Trophoblast cell (in vitro differentiated cells and primary cell): ENCODE measurements around the gene IFT27.

Experiments used
- DNase-seq, 2 donors: peaks; one replicate each; pipeline ENCODE4 v3.0.0-alpha.2; 2016
- H2AFZ ChIP-seq: 2 replicates; pipeline ENCODE4 v1.6.1; 2013; ENCODE audit warnings: low read length, moderate library complexity, mild to moderate bottlenecking; ENCODE audit not compliant: insufficient read depth, poor library complexity
- H2AK5ac ChIP-seq: 2 replicates; pipeline ENCODE4 v1.6.1; 2013; ENCODE audit warnings: mild to moderate bottlenecking, low read length
- H2BK120ac ChIP-seq: 2 replicates; pipeline ENCODE4 v1.6.1; 2013; ENCODE audit warnings: low read length, mild to moderate bottlenecking, moderate library complexity; ENCODE audit not compliant: insufficient read depth, poor library complexity
- H2BK12ac ChIP-seq: 2 replicates; pipeline ENCODE4 v1.6.1; 2013; ENCODE audit warnings: mild to moderate bottlenecking, low read length, moderate library complexity
- H2BK5ac ChIP-seq: 2 replicates; pipeline ENCODE4 v1.6.1; 2013; ENCODE audit warnings: low read length, low read depth, moderate library complexity, mild to moderate bottlenecking; ENCODE audit not compliant: poor library complexity
- H3K14ac ChIP-seq: 2 replicates; pipeline ENCODE4 v1.6.1; 2013; ENCODE audit warnings: mild to moderate bottlenecking, low read length
- H3K18ac ChIP-seq: 2 replicates; pipeline ENCODE4 v1.6.1; 2013; ENCODE audit warnings: mild to moderate bottlenecking, low read length
- H3K23ac ChIP-seq: 2 replicates; pipeline ENCODE4 v1.6.1; 2013; ENCODE audit warnings: low read length
- H3K27ac ChIP-seq: 2 replicates; pipeline ENCODE4 v1.5.1; 2013; ENCODE audit warnings: low read depth, mild to moderate bottlenecking, inconsistent platforms, low read length, moderate library complexity
- H3K27me3 ChIP-seq: 2 replicates; pipeline ENCODE4 v1.6.1; 2013; ENCODE audit warnings: inconsistent platforms, mild to moderate bottlenecking, low read length, moderate library complexity; ENCODE audit not compliant: insufficient read depth
- H3K36me3 ChIP-seq, 2 experiments: 1 replicate in 1 of 2; 2 replicates in 1 of 2; pipeline ENCODE4 v1.6.1; 2013; ENCODE audit warnings: low read length in 2 of 2, mild to moderate bottlenecking in 2 of 2, moderate library complexity in 1 of 2; ENCODE audit not compliant: insufficient read depth in 2 of 2, control insufficient read depth in 1 of 2
- H3K4ac ChIP-seq: 2 replicates; pipeline ENCODE4 v1.6.1; 2013; ENCODE audit warnings: low read depth, mild to moderate bottlenecking, low read length, moderate library complexity
- H3K4me1 ChIP-seq, 2 experiments: 1 replicate in 1 of 2; 2 replicates in 1 of 2; pipeline ENCODE4 v1.6.1; 2013; ENCODE audit warnings: low read length in 2 of 2, mild to moderate bottlenecking in 2 of 2, moderate library complexity in 1 of 2; ENCODE audit not compliant: insufficient read depth in 2 of 2, control insufficient read depth in 1 of 2
- H3K4me2 ChIP-seq: 2 replicates; pipeline ENCODE4 v1.6.1; 2013; ENCODE audit warnings: inconsistent platforms, mild to moderate bottlenecking, low read length, moderate library complexity
- H3K4me3 ChIP-seq: 2 replicates; pipeline ENCODE4 v1.5.1; 2013; ENCODE audit warnings: mild to moderate bottlenecking, low read depth, low read length, inconsistent platforms
- H3K79me1 ChIP-seq: one replicate; pipeline ENCODE4 v1.6.1; 2013; ENCODE audit warnings: low read length
- H3K79me2 ChIP-seq: 2 replicates; pipeline ENCODE4 v1.6.1; 2013; ENCODE audit warnings: low read length, mild to moderate bottlenecking; ENCODE audit not compliant: control insufficient read depth, insufficient read depth, poor library complexity
- H3K9ac ChIP-seq: 2 replicates; pipeline ENCODE4 v1.6.1; 2013; ENCODE audit warnings: mild to moderate bottlenecking, low read length
- H3K9me3 ChIP-seq: 2 replicates; pipeline ENCODE4 v1.6.1; 2013; ENCODE audit warnings: low read depth, mild to moderate bottlenecking, control low read depth, inconsistent platforms, low read length; ENCODE audit not compliant: insufficient read depth
- H4K12ac ChIP-seq: 2 replicates; pipeline ENCODE4 v1.6.1; 2013; ENCODE audit warnings: low read depth, mild to moderate bottlenecking, low read length, moderate library complexity
- H4K8ac ChIP-seq: 2 replicates; pipeline ENCODE4 v1.6.1; 2013; ENCODE audit warnings: low read depth, mild to moderate bottlenecking, low read length, moderate library complexity
- H4K91ac ChIP-seq: one replicate; pipeline ENCODE4 v1.6.1; 2013; ENCODE audit warnings: low read depth, mild to moderate bottlenecking, low read length, moderate library complexity
- WGBS: extraction: QIAGEN DNeasy Blood & Tissue Kit; methylation state at CpG from one replicate; pipeline ENCODE4 v1.1.7; 2013; ENCODE audit warnings: missing lambda C conversion rate; ENCODE audit not compliant: insufficient read length, insufficient coverage; ENCODE audit errors: extremely low coverage; 5-methylcytosine and 5-hydroxymethylcytosine counted together

The IFT27 gene

DNA sequence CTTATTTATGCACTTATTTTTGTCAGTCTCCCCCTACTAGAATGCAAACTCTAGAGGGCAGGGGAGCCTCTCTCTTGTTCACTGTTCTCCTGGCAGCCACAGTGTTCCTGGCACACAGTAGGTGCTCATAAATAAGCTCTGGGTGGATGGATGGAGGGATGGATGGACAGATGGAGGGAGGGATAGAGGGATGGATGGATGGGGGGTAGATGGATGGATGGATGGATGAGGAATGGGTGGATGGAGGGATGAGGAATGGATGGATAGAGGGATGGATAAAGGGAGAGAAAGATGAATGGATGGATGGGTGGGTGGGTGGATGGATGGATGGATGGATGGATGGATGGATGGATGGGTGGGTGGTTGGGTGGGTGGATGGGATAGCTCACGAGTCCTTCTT is 27.4 kb upstream of the IFT27 start:
- Histone ChIP-seq H3K4me1 (peaks cover 0 to 4% of the 10 kb centered on the region in 2 experiments), H4K12ac (no peak overlapping the region), H2AK5ac (no peak overlapping the region), H2BK120ac (no peak overlapping the region), H4K8ac (no peak overlapping the region), H3K27ac (no peak overlapping the region), H3K9me3 (no peaks in the 10 kb centered on the region), H3K4ac (no peak overlapping the region), H4K91ac (no peak overlapping the region), H3K79me2 (no peaks in the 10 kb centered on the region), H3K4me2 (no peak overlapping the region), H3K27me3 (no peaks in the 10 kb centered on the region), H3K4me3 (no peak overlapping the region), H3K18ac (no peak overlapping the region), H2AFZ (no peak overlapping the region), H3K9ac (no peak overlapping the region), H2BK12ac (no peak overlapping the region), H3K23ac (no peak overlapping the region), H3K79me1 (no peaks in the 10 kb centered on the region), H3K36me3 (no peaks in the 10 kb centered on the region), H3K14ac (no peak overlapping the region), H2BK5ac (no peak overlapping the region)
- no CpG with 5 or more reads among the region's 1 CpG for WGBS
- no peak for DNase-seq

DNA sequence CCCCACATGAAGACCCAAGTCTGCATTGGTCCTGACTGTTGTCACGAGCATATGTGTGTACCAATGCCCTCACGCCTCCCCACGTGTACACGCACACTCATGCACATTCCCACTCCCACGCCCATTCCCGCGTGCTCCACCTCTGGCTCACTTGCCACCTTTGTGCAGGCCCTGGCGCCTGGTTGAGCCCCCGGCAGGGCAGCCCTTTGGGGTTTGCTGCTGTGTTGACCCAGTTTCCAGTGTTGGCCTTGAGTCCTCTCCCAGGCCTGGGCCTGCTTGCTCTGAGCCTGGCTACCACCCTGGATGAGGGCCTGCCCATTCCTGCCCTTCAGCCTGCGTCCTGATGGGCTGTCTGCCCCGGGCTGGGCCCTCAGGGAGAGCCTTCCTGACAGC is 22.8 kb upstream of the IFT27 start:
- Histone ChIP-seq H3K9ac (no peak overlapping the region), H3K14ac (no peak overlapping the region), H3K79me2 (no peaks in the 10 kb centered on the region), H3K4ac (no peak overlapping the region), H4K12ac (no peak overlapping the region), H3K9me3 (no peaks in the 10 kb centered on the region), H3K4me2 (no peak overlapping the region), H3K4me1 (no peaks in the 10 kb centered on the region), H4K8ac (no peak overlapping the region), H3K18ac (no peak overlapping the region), H3K23ac (no peak overlapping the region), H4K91ac (no peak overlapping the region), H3K36me3 (no peaks in the 10 kb centered on the region), H2AK5ac (no peak overlapping the region), H3K27ac (no peak overlapping the region), H2AFZ (no peak overlapping the region), H3K4me3 (no peak overlapping the region), H3K27me3 (no peaks in the 10 kb centered on the region), H3K79me1 (no peaks in the 10 kb centered on the region), H2BK5ac (no peak overlapping the region), H2BK12ac (no peak overlapping the region), H2BK120ac (no peak overlapping the region)
- no peak for DNase-seq
- no CpG with 5 or more reads among the region's 11 CpGs for WGBS

DNA sequence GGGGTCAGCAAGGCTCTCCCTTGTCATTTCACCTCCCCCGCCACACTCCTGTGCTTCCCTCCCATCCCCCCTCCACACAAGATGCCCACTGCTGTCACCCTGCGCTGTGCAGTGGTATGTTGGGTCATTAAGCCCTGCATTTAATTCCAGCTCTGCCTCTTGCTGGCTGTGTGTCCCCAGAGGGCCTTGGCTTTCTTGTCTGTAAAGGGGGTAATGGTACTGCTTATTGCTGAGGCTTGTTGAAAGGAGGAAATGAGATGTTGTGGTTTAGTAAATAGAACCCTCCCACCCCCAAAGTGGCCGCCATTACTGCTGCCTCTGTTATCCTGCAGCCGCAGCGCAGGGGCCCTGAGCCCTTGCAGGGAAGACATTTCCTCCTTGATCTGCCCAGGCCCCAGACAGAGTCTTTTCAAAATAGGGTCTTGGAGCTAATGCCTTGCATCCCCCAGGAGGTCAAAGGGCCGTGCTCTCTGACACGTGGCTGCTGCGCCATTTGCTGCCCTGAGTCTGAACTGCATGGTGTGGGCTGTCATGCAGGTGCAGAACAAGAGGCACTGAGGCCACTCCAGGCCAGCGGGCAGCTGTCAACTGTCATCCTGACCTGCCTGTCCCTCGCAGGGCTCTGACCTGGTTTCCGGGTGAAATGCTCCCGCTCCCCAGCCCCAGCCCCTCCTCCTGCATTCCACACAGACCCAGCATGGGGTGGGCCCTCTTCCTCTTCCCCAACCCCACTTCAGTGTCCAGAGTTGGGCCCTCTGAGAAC is 22.2 kb upstream of the IFT27 start:
- H3K27ac ChIP-seq = no peak overlapping the region

GRCh38 chr22:36797374-36797773 is 21.5 kb upstream of the IFT27 start:
- no peak overlapping the region for H2BK5ac ChIP-seq
- H3K27me3 ChIP-seq = no peaks in the 10 kb centered on the region
- no peak overlapping the region for H4K12ac ChIP-seq
- no peak overlapping the region for H3K4me2 ChIP-seq
- no peak overlapping the region for H3K4ac ChIP-seq
- H2BK12ac ChIP-seq = no peak overlapping the region
- no peak overlapping the region for H2AK5ac ChIP-seq
- H3K79me1 ChIP-seq = no peaks in the 10 kb centered on the region
- H2BK120ac ChIP-seq = no peak overlapping the region
- H3K14ac ChIP-seq = no peak overlapping the region
- no CpG with 5 or more reads among the region's 9 CpGs for WGBS
- H4K8ac ChIP-seq = no peak overlapping the region
- no peak overlapping the region for H2AFZ ChIP-seq
- H3K79me2 ChIP-seq = no peaks in the 10 kb centered on the region
- no peaks in the 10 kb centered on the region for H3K9me3 ChIP-seq
- no peaks in the 10 kb centered on the region for H3K36me3 ChIP-seq
- H3K27ac ChIP-seq = no peak overlapping the region
- H3K9ac ChIP-seq = no peak overlapping the region
- no peak overlapping the region for H3K23ac ChIP-seq
- no peak overlapping the region for H4K91ac ChIP-seq
- no peaks in the 10 kb centered on the region for H3K4me1 ChIP-seq
- H3K4me3 ChIP-seq = no peak overlapping the region
- DNase-seq = no peak
- H3K18ac ChIP-seq = no peak overlapping the region

More for the DNA sequence above, 22.2 kb upstream of the IFT27 start:
- no peaks in the 10 kb centered on the region for H3K9me3 ChIP-seq
- no peaks in the 10 kb centered on the region for H3K79me2 ChIP-seq
- H3K4me2 ChIP-seq = no peak overlapping the region
- no peak overlapping the region for H3K14ac ChIP-seq
- H3K23ac ChIP-seq = no peak overlapping the region
- no peak overlapping the region for H4K8ac ChIP-seq
- no peak overlapping the region for H2AK5ac ChIP-seq
- no peaks in the 10 kb centered on the region for H3K4me1 ChIP-seq
- H3K9ac ChIP-seq = no peak overlapping the region
- H3K4me3 ChIP-seq = peak overlapping the region; percentile 27
- no CpG with 5 or more reads among the region's 12 CpGs for WGBS
- H2BK5ac ChIP-seq = no peak overlapping the region
- no peak overlapping the region for H3K4ac ChIP-seq
- H2BK120ac ChIP-seq = no peak overlapping the region
- no peak overlapping the region for H4K12ac ChIP-seq
- H4K91ac ChIP-seq = no peak overlapping the region
- H3K27me3 ChIP-seq = no peaks in the 10 kb centered on the region
- H2BK12ac ChIP-seq = no peak overlapping the region
- H3K79me1 ChIP-seq = no peaks in the 10 kb centered on the region
- no peak overlapping the region for H2AFZ ChIP-seq
- no peaks in the 10 kb centered on the region for H3K36me3 ChIP-seq
- no peak overlapping the region for H3K18ac ChIP-seq
- DNase-seq = no peak
